Ishikawa (cell line): ENCODE measurements around the gene GRK5.

Experiments used
- CEBPB ChIP-seq: IDR thresholded peaks from 2 replicates; pipeline ENCODE4 v1.6.1; 2012
- CREB1 ChIP-seq: IDR thresholded peaks from 2 replicates; pipeline ENCODE4 v1.6.1; 2012; ENCODE audit warnings: low read depth
- EGR1 ChIP-seq: IDR thresholded peaks from 2 replicates; pipeline ENCODE4 v1.6.1; 2012
- EP300 ChIP-seq: IDR thresholded peaks from 2 replicates; pipeline ENCODE4 v1.6.1; 2012; ENCODE audit warnings: borderline replicate concordance
- FOXM1 ChIP-seq: IDR thresholded peaks from 2 replicates; pipeline ENCODE4 v1.6.1; 2012; ENCODE audit warnings: low read depth, borderline replicate concordance
- NFIC ChIP-seq: IDR thresholded peaks from 2 replicates; pipeline ENCODE4 v1.6.1; 2012
- RAD21 ChIP-seq: IDR thresholded peaks from 2 replicates; pipeline ENCODE4 v1.6.1; 2012; ENCODE audit warnings: low read depth
- TAF1 ChIP-seq: IDR thresholded peaks from 2 replicates; pipeline ENCODE4 v1.6.1; 2012; ENCODE audit warnings: low read depth, mild to moderate bottlenecking
- TCF12 ChIP-seq: IDR thresholded peaks from 2 replicates; pipeline ENCODE4 v1.6.1; 2012; ENCODE audit warnings: low read depth
- TEAD4 ChIP-seq: IDR thresholded peaks from 2 replicates; pipeline ENCODE4 v1.6.1; 2012
- YY1 ChIP-seq: IDR thresholded peaks from 2 replicates; pipeline ENCODE4 v1.6.1; 2012; ENCODE audit warnings: low read depth
- ZBTB7A ChIP-seq: IDR thresholded peaks from 2 replicates; pipeline ENCODE4 v1.6.1; 2012; ENCODE audit warnings: low read depth
- TF ChIP-seq, protein P1 (sequence below): IDR thresholded peaks from 2 replicates; pipeline ENCODE4 v1.6.1; 2012; ENCODE audit warnings: low read depth, mild to moderate bottlenecking
- TF ChIP-seq, protein P2 (sequence below): IDR thresholded peaks from 2 replicates; pipeline ENCODE4 v1.6.1; 2012
- TF ChIP-seq, protein P3 (sequence below): IDR thresholded peaks from 2 replicates; pipeline ENCODE4 v1.6.1; 2012

The GRK5 gene

DNA sequence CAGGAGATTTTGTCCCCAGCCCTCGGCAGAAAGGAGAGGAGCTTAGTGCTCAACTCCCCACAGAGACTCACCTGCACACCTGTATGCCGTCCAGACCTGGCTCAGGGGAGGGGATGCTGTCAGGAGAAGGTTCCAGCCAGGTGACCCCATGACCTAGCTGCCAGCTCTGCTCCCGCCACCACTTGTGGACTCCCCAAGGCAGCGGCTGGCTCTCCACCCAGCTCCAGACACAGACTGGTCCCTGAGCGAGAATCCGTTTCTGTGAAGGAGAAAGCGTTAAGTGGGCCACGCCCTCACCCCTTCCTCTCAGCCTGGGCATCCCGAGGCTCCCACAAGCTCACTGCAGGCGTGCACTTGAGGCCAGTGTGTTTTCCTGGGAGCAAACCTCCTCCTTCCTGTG is 258.7 kb downstream of the GRK5 start:
- no peak for TF ChIP-seq EGR1
- TF ChIP-seq, protein P1, sequence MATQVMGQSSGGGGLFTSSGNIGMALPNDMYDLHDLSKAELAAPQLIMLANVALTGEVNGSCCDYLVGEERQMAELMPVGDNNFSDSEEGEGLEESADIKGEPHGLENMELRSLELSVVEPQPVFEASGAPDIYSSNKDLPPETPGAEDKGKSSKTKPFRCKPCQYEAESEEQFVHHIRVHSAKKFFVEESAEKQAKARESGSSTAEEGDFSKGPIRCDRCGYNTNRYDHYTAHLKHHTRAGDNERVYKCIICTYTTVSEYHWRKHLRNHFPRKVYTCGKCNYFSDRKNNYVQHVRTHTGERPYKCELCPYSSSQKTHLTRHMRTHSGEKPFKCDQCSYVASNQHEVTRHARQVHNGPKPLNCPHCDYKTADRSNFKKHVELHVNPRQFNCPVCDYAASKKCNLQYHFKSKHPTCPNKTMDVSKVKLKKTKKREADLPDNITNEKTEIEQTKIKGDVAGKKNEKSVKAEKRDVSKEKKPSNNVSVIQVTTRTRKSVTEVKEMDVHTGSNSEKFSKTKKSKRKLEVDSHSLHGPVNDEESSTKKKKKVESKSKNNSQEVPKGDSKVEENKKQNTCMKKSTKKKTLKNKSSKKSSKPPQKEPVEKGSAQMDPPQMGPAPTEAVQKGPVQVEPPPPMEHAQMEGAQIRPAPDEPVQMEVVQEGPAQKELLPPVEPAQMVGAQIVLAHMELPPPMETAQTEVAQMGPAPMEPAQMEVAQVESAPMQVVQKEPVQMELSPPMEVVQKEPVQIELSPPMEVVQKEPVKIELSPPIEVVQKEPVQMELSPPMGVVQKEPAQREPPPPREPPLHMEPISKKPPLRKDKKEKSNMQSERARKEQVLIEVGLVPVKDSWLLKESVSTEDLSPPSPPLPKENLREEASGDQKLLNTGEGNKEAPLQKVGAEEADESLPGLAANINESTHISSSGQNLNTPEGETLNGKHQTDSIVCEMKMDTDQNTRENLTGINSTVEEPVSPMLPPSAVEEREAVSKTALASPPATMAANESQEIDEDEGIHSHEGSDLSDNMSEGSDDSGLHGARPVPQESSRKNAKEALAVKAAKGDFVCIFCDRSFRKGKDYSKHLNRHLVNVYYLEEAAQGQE = no peak

DNA sequence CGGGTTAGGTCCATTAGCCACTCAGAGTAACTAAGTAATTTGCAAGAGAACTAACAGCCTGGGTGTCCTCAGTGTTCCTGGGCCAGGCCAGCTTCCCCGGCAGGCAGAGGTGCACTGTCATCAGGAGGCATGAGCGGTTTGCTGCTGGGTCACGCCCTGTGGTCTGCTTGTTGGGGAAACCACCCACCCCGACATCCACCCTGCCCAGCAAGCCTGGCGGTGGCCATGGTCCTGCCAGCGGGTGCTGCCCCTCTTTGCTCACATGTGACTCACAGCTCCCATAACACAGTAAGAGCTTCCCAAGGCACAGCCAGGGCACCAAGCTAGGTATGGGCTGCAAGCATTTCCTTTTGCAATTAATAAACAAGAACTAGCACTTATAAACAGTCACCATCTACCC is 259.3 kb downstream of the GRK5 start:
- TF ChIP-seq, protein P2, sequence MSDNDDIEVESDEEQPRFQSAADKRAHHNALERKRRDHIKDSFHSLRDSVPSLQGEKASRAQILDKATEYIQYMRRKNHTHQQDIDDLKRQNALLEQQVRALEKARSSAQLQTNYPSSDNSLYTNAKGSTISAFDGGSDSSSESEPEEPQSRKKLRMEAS = no peak
- no peak for TF ChIP-seq CREB1
- no peak for TF ChIP-seq NFIC
- TF ChIP-seq, protein P3, sequence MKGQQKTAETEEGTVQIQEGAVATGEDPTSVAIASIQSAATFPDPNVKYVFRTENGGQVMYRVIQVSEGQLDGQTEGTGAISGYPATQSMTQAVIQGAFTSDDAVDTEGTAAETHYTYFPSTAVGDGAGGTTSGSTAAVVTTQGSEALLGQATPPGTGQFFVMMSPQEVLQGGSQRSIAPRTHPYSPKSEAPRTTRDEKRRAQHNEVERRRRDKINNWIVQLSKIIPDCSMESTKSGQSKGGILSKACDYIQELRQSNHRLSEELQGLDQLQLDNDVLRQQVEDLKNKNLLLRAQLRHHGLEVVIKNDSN = no peak
- TF ChIP-seq EP300 = no peak
- TF ChIP-seq EGR1 = no peak
- no peak for TF ChIP-seq FOXM1
- no peak for TF ChIP-seq TEAD4
- TF ChIP-seq, protein P1 = no peak
- no peak for TF ChIP-seq TCF12
- TF ChIP-seq ZBTB7A = no peak

DNA sequence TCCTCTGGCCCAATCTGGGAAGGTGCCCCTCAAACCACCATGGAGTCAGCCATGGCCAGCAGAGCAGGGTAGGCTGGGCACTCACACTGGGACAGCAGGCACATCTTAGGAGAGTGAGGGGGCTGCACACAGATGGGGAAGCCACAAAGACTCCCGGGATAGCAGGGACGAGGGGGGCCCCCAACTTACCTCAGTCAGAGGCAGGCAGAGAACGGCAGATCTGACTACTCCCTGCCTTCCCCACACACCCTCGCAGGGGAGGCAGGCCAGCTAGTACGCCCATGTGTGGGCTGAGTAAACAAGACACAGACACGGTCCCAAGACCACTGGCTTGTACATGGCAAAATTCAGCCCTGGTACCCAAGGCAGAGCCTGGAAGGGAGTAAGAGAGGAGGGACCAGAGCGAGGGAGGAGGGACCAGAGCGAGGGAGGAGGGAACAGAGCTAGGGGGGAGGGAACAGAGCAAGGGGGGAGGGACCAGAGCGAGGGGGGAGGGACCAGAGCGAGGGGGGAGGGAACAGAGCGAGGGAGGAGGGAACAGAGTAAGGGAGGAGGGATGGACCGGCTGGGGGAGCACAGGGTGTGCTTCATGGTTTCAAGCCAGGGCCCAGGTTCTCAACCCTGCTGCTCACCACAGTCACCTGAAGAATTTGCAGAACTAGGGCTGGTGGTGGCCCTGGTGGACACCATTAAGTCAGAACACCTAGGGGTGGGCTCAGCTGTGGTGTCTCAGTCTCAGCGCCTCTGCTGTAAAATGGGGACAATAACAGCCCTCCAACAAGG is 261.4 kb downstream of the GRK5 start:
- TF ChIP-seq TAF1 (no peak), NFIC (no peak), TCF12 (no peak), EGR1 (no peak), CEBPB (no peak), FOXM1 (no peak), CREB1 (no peak), ZBTB7A (no peak), EP300 (no peak), RAD21 (no peak), TEAD4 (no peak), YY1 (no peak)
- TF ChIP-seq, protein P1 = no peak
- TF ChIP-seq, protein P3 = no peak
- TF ChIP-seq, protein P2 = no peak

DNA sequence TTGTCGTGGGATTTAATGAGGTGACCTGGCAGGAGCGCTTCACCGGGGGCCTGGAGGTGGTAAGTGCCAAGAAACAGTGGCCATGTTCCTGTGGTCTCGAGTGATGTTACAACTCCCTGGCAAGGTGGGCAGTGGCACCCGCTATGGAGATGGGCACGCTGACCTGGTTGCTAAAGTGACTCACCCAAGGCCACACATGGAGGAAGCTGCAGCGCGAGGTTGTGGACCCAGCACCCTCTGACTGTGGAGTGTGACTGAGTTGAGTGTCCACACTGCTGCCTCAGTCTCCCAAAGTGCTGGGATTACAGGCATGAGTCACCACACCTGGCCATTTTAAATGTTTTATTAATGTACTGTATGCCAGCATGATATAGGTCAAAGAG is 261.9 kb downstream of the GRK5 start:
- TF ChIP-seq YY1 (no peak), TCF12 (no peak), NFIC (no peak), TAF1 (no peak), CEBPB (no peak)
- TF ChIP-seq, protein P3 = no peak
